HCT116 (cell line): ENCODE measurements around the gene SPTBN1. TPM values are rescaled to one million over a fixed set of nuclear protein-coding genes. Genes with fewer than 3 reads are reported as not detected.

Source experiments
- ATAC-seq: fragments of 200-7000 bp; cut with Tn5 transposase; 2 replicates; pipeline ENCODE4 v1.9.1; 2020; ENCODE audit warnings: mild to moderate bottlenecking, moderate library complexity
- BruUV-seq: library from RNA; stranded (reverse); fragments of 400-500 nt; replicated peaks from 2 replicates; lab custom pipeline; 2021; lab: Mats Ljungman, UMichigan
- CTCF ChIA-PET: fragments of 300-600 bp; sonication (Branson Sonifier 250); formaldehyde crosslinking; loops from one replicate; lab custom pipeline; 2021; ENCODE audit warnings: antibody characterized with exemption; lab: Charles Lee
- POLR2A ChIA-PET: fragments of 300-600, 350-600 bp; sonication (Branson Sonifier 250); formaldehyde crosslinking; loops from one replicate; lab custom pipeline; 2021; ENCODE audit warnings: antibody characterized with exemption; lab: Charles Lee
- RAD21 ChIA-PET, 2 experiments: fragments of 300-600 bp; sonication (Branson Sonifier 250); formaldehyde crosslinking; loops; one replicate each; lab custom pipeline; 2023; ENCODE audit warnings: low total read pairs in 2 of 2; ENCODE audit not compliant: uncharacterized antibody in 2 of 2, unreplicated experiment in 2 of 2, low non-redundant PET in 1 of 2; lab: Charles Lee
- DNase-seq: peaks from one replicate; pipeline ENCODE4 v3.0.0-alpha.2; 2010; ENCODE audit warnings: low read depth, low spot score
- H2AFZ ChIP-seq: fragments of 200-600 bp; shearing (Covaris generic), sonication (generic); 2 replicates; pipeline ENCODE4 v1.6.1; 2017; ENCODE audit warnings: low read depth, mixed run types, mixed read lengths, antibody characterized with exemption, low read length; ENCODE audit not compliant: poor library complexity, severe bottlenecking
- H3K27ac ChIP-seq: 2 replicates; pipeline ENCODE4 v1.5.1; 2012; ENCODE audit warnings: low read depth, low read length
- H3K27me3 ChIP-seq: fragments of 200-600 bp; sonication (generic); 2 replicates; pipeline ENCODE4 v1.6.1; 2016; ENCODE audit warnings: mixed run types, low read length, mixed read lengths; ENCODE audit not compliant: insufficient read depth
- H3K36me3 ChIP-seq, 2 experiments: fragments of 200-500 bp in 1 of 2; fragments of 200-600 bp in 1 of 2; sonication (Bioruptor generic) in 1 of 2; sonication (generic) in 1 of 2; 2 replicates each; pipeline versions ENCODE4 v1.5.1 to v1.6.1; 2014 to 2016; ENCODE audit warnings: low read length in 2 of 2, inconsistent platforms in 1 of 2, mixed read lengths in 1 of 2, mixed run types in 1 of 2; ENCODE audit not compliant: insufficient read depth in 2 of 2, control insufficient read depth in 1 of 2
- H3K4me1 ChIP-seq, 2 experiments: fragments of 200-600 bp in 1 of 2; sonication (generic) in 1 of 2; 2 replicates each; pipeline versions ENCODE4 v1.5.1 to v1.6.1; 2012 to 2017; ENCODE audit warnings: low read length in 2 of 2, inconsistent platforms in 1 of 2, mild to moderate bottlenecking in 1 of 2, mixed read lengths in 1 of 2, mixed run types in 1 of 2, moderate library complexity in 1 of 2; ENCODE audit not compliant: insufficient read depth in 2 of 2, control insufficient read depth in 1 of 2
- H3K4me2 ChIP-seq: fragments of 200-600 bp; sonication (generic); 2 replicates; pipeline ENCODE4 v1.6.1; 2017; ENCODE audit warnings: mixed run types, low read length, mixed read lengths
- H3K4me3 ChIP-seq, 2 experiments: fragments of 200-600 bp in 1 of 2; sonication (generic) in 1 of 2; replicated peaks in 1 of 2; 2 replicates each; pipeline ENCODE4 v1.5.1; 2011 to 2016; ENCODE audit warnings: low read length in 2 of 2, control low read depth in 1 of 2, low read depth in 1 of 2, mild to moderate bottlenecking in 1 of 2, mixed read lengths in 1 of 2, mixed run types in 1 of 2
- H3K79me2 ChIP-seq: fragments of 200-600 bp; sonication (generic); 2 replicates; pipeline ENCODE4 v1.6.1; 2017; ENCODE audit warnings: mild to moderate bottlenecking, mixed run types, low read length, moderate library complexity, mixed read lengths; ENCODE audit not compliant: insufficient read depth
- H3K9ac ChIP-seq: fragments of 200-600 bp; sonication (generic); 2 replicates; pipeline ENCODE4 v1.6.1; 2016; ENCODE audit warnings: low read length, mixed read lengths
- H3K9me2 ChIP-seq: fragments of 200-600 bp; sonication (generic), shearing (Covaris generic); 2 replicates; pipeline ENCODE4 v1.6.1; 2017; ENCODE audit warnings: mixed run types, mild to moderate bottlenecking, moderate library complexity; ENCODE audit not compliant: insufficient read depth
- H3K9me3 ChIP-seq, 2 experiments: fragments of 200-500 bp in 1 of 2; fragments of 200-600 bp in 1 of 2; sonication (Bioruptor generic) in 1 of 2; sonication (generic) in 1 of 2; 2 replicates each; pipeline ENCODE4 v1.6.1; 2014 to 2017; ENCODE audit warnings: low read length in 2 of 2, mixed read lengths in 2 of 2, inconsistent platforms in 1 of 2, low read depth in 1 of 2, mild to moderate bottlenecking in 1 of 2, mixed run types in 1 of 2, moderate library complexity in 1 of 2; ENCODE audit not compliant: control insufficient read depth in 1 of 2, insufficient read depth in 1 of 2
- H4K20me1 ChIP-seq: fragments of 200-600 bp; sonication (generic), shearing (Covaris generic); 2 replicates; pipeline ENCODE4 v1.6.1; 2017; ENCODE audit warnings: mixed run types, mild to moderate bottlenecking, moderate library complexity; ENCODE audit not compliant: insufficient read depth
- ATF3 ChIP-seq: IDR thresholded peaks from 2 replicates; pipeline ENCODE4 v1.6.1; 2012
- CBX3 ChIP-seq: IDR thresholded peaks from 2 replicates; pipeline ENCODE4 v1.6.1; 2012; ENCODE audit warnings: low read depth
- CEBPB ChIP-seq: IDR thresholded peaks from 2 replicates; pipeline ENCODE4 v1.6.1; 2012; ENCODE audit warnings: low read depth
- CTCF ChIP-seq, 3 experiments: fragments of 200-600 bp in 1 of 3; sonication (generic) in 1 of 3; IDR thresholded peaks in 2 of 3; conservative IDR thresholded peaks in 1 of 3; 2 replicates each; pipeline ENCODE4 v1.5.1; 2012 to 2017; ENCODE audit warnings: low read depth in 2 of 3, low read length in 2 of 3, antibody characterized with exemption in 1 of 3, borderline replicate concordance in 1 of 3, control low read depth in 1 of 3, mild to moderate bottlenecking in 1 of 3, mixed read lengths in 1 of 3, mixed run types in 1 of 3, moderate library complexity in 1 of 3; ENCODE audit not compliant: insufficient read depth in 1 of 3
- EGR1 ChIP-seq: IDR thresholded peaks from 2 replicates; pipeline ENCODE4 v1.6.1; 2012; ENCODE audit warnings: low read depth
- EZH2phosphoT487 ChIP-seq: fragments of 200-600 bp; IDR thresholded peaks from 2 replicates; pipeline ENCODE4 v1.6.1; 2018; ENCODE audit warnings: antibody characterized with exemption, borderline replicate concordance
- JUND ChIP-seq: IDR thresholded peaks from 2 replicates; pipeline ENCODE4 v1.6.1; 2012
- POLR2A ChIP-seq: IDR thresholded peaks from 2 replicates; pipeline ENCODE4 v1.7.0; 2011; ENCODE audit warnings: borderline replicate concordance; ENCODE audit not compliant: insufficient read depth, insufficient read length; ENCODE audit errors: extremely low read depth
- RAD21 ChIP-seq: IDR thresholded peaks from 2 replicates; pipeline ENCODE4 v1.6.1; 2012; ENCODE audit warnings: low read depth, mild to moderate bottlenecking
- SIN3A ChIP-seq: IDR thresholded peaks from 2 replicates; pipeline ENCODE4 v1.6.1; 2012; ENCODE audit warnings: low read depth
- SP1 ChIP-seq: IDR thresholded peaks from 2 replicates; pipeline ENCODE4 v1.6.1; 2012; ENCODE audit warnings: low read depth
- SRF ChIP-seq: IDR thresholded peaks from 2 replicates; pipeline ENCODE4 v1.6.1; 2012; ENCODE audit warnings: low read depth
- TCF7L2 ChIP-seq: IDR thresholded peaks from 2 replicates; pipeline ENCODE4 v1.7.0; 2011; ENCODE audit warnings: borderline replicate concordance, inconsistent platforms; ENCODE audit not compliant: insufficient read depth, insufficient read length; ENCODE audit errors: extremely low read depth
- YY1 ChIP-seq: IDR thresholded peaks from 2 replicates; pipeline ENCODE4 v1.6.1; 2011; ENCODE audit warnings: low read length, low read depth, moderate library complexity, mild to moderate bottlenecking; ENCODE audit not compliant: insufficient replicate concordance; ENCODE audit errors: extremely low read depth
- ZFX ChIP-seq: fragments of 450-650 bp; IDR thresholded peaks from 2 replicates; pipeline ENCODE4 v1.6.1; 2017
- ZNF274 ChIP-seq: fragments of 200-500 bp; sonication (Bioruptor generic); IDR thresholded peaks from 2 replicates; pipeline ENCODE4 v1.6.1; 2014; ENCODE audit warnings: mild to moderate bottlenecking, low read depth, low read length, inconsistent platforms
- intact Hi-C: fragments of 100-400 bp; cut with micrococcal nuclease; formaldehyde crosslinking; loops from 2 replicates; pipeline ENCODE4 v1.10.0; 2022
- total RNA-seq: library from RNA; stranded (reverse); gene quantifications from one replicate; pipeline ENCODE4 v1.2.1, GENCODE V29; 2021; ENCODE audit not compliant: unreplicated experiment
- TF ChIP-seq, protein P1 (sequence below): IDR thresholded peaks from 2 replicates; pipeline ENCODE4 v1.6.1; 2011; ENCODE audit warnings: mild to moderate bottlenecking, low read length, moderate library complexity; ENCODE audit not compliant: insufficient replicate concordance; ENCODE audit errors: extremely low read depth
- TF ChIP-seq, protein P2 (sequence below): IDR thresholded peaks from 2 replicates; pipeline ENCODE4 v1.6.1; 2012; ENCODE audit warnings: low read depth
- TF ChIP-seq, protein P3 (sequence below): IDR thresholded peaks from 2 replicates; pipeline ENCODE4 v1.6.1; 2012

Gene SPTBN1
- total RNA-seq, 1 experiment from 2014 or later = 84.4 TPM

DNA sequence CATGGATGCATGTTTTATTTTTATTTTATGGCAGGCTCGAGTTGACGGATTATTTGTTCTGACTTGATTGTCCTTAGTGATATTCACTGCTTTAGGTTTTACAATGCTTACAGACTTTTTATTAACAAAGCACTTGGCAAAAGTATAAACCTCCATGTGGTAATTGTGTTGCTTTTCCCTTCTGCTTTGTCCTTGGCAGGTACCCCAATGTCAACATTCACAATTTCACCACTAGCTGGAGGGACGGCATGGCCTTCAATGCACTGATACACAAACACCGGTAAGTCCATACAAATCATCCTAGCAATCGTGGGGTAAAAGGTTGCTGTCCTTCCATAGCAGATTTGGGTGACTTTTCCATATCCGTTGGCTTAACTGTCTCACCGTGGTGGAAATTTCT lies 161.3 kb downstream of the SPTBN1 start:
- ChIA-PET POLR2A (no interaction called here), CTCF (no interaction called here)
- no peak for ATAC-seq

More for the DNA sequence above, 161.3 kb downstream of the SPTBN1 start:
- BruUV-seq = no TSS peak
- Histone ChIP-seq H2AFZ (no peak overlapping the region), H3K4me3 (no peak overlapping the region), H4K20me1 (no peaks in the 10 kb centered on the region)
- TF ChIP-seq POLR2A = no peak
- TF ChIP-seq, protein P1, sequence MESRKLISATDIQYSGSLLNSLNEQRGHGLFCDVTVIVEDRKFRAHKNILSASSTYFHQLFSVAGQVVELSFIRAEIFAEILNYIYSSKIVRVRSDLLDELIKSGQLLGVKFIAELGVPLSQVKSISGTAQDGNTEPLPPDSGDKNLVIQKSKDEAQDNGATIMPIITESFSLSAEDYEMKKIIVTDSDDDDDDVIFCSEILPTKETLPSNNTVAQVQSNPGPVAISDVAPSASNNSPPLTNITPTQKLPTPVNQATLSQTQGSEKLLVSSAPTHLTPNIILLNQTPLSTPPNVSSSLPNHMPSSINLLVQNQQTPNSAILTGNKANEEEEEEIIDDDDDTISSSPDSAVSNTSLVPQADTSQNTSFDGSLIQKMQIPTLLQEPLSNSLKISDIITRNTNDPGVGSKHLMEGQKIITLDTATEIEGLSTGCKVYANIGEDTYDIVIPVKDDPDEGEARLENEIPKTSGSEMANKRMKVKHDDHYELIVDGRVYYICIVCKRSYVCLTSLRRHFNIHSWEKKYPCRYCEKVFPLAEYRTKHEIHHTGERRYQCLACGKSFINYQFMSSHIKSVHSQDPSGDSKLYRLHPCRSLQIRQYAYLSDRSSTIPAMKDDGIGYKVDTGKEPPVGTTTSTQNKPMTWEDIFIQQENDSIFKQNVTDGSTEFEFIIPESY = no peak
- TF ChIP-seq ZFX = no peak
- no peak for TF ChIP-seq EZH2phosphoT487
- TF ChIP-seq, protein P2, sequence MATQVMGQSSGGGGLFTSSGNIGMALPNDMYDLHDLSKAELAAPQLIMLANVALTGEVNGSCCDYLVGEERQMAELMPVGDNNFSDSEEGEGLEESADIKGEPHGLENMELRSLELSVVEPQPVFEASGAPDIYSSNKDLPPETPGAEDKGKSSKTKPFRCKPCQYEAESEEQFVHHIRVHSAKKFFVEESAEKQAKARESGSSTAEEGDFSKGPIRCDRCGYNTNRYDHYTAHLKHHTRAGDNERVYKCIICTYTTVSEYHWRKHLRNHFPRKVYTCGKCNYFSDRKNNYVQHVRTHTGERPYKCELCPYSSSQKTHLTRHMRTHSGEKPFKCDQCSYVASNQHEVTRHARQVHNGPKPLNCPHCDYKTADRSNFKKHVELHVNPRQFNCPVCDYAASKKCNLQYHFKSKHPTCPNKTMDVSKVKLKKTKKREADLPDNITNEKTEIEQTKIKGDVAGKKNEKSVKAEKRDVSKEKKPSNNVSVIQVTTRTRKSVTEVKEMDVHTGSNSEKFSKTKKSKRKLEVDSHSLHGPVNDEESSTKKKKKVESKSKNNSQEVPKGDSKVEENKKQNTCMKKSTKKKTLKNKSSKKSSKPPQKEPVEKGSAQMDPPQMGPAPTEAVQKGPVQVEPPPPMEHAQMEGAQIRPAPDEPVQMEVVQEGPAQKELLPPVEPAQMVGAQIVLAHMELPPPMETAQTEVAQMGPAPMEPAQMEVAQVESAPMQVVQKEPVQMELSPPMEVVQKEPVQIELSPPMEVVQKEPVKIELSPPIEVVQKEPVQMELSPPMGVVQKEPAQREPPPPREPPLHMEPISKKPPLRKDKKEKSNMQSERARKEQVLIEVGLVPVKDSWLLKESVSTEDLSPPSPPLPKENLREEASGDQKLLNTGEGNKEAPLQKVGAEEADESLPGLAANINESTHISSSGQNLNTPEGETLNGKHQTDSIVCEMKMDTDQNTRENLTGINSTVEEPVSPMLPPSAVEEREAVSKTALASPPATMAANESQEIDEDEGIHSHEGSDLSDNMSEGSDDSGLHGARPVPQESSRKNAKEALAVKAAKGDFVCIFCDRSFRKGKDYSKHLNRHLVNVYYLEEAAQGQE = no peak
- no peak for TF ChIP-seq JUND
- no peak for TF ChIP-seq SIN3A
- TF ChIP-seq RAD21 = no peak
- TF ChIP-seq SRF = no peak
- no peak for TF ChIP-seq CEBPB
- no peak for TF ChIP-seq ZNF274
- no peak for TF ChIP-seq YY1
- TF ChIP-seq TCF7L2 = no peak
- no peak for TF ChIP-seq SP1
- no peak for TF ChIP-seq ATF3
- TF ChIP-seq CTCF (IDR thresholded peaks at IDR 0.05 in 2 of 3, conservative IDR thresholded peaks at IDR 0.05 in 1 of 3; ENCODE audit: borderline replicate concordance in 1 of 3, insufficient read depth in 1 of 3, low read depth in 2 of 3, low read length in 2 of 3) = no peak
- no peak for TF ChIP-seq CBX3
- TF ChIP-seq, protein P3, sequence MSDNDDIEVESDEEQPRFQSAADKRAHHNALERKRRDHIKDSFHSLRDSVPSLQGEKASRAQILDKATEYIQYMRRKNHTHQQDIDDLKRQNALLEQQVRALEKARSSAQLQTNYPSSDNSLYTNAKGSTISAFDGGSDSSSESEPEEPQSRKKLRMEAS = no peak
- no peak for TF ChIP-seq EGR1
- TF ChIP-seq, all 23 proteins: peak for 0
- intact Hi-C loops = no loop called here
- RAD21 ChIA-PET = no interaction called here
- Histone ChIP-seq H3K9me3 (no peaks in the 10 kb centered on the region), H3K27me3 (no peaks in the 10 kb centered on the region), H3K9ac (no peak overlapping the region), H3K4me2 (no peak overlapping the region), H3K4me1 (no peaks in the 10 kb centered on the region), H3K27ac (no peak overlapping the region), H3K79me2 (peaks cover 6% of the 10 kb centered on the region; the same call in 1 of the 2 replicates), H3K9me2 (no peaks in the 10 kb centered on the region), H3K36me3 (peaks cover 2 to 18% of the 10 kb centered on the region in 2 experiments)
- no peak for DNase-seq
